HepG2 (cell line): ENCODE data around the gene FAM20C. TPM values are rescaled to one million over a fixed set of nuclear protein-coding genes. Genes with fewer than 3 reads are reported as not detected.

Experiments used
- ATAC-seq: fragments of 200-7000 bp; cut with Tn5 transposase; 3 replicates; pipeline ENCODE4 v1.9.1; 2020; ENCODE audit warnings: mild to moderate bottlenecking, moderate library complexity
- BruUV-seq: library from RNA; stranded (reverse); fragments of 400-500 nt; replicated peaks from 2 replicates; lab custom pipeline; 2021; lab: Mats Ljungman, UMichigan
- CTCF ChIA-PET: fragments of 300-600 bp; formaldehyde crosslinking; extraction: SDS; loops from one replicate; lab custom pipeline; 2021; ENCODE audit warnings: low total read pairs, inconsistent platforms, low intra/inter-chr PET ratio; lab: Yijun Ruan, JAX
- POLR2A ChIA-PET: fragments of 350-600 bp; sonication (Branson Sonifier 250); formaldehyde crosslinking; loops from one replicate; lab custom pipeline; 2020; ENCODE audit warnings: antibody characterized with exemption, inconsistent platforms; lab: Yijun Ruan, JAX
- DNase-seq: peaks from one replicate; pipeline ENCODE4 v3.0.0-alpha.2; 2015; ENCODE audit warnings: low spot score
- FAIRE-seq: peaks from 3 replicates; lab custom pipeline; 2011; peaks lifted over from hg19 to GRCh38; lab: Jason Lieb, UNC
- H2AFZ ChIP-seq: one replicate; pipeline ENCODE4 v1.6.1; 2011; ENCODE audit warnings: low read length, inconsistent platforms
- H3K27ac ChIP-seq: fragments of 300-600 bp; 3 replicates; pipeline ENCODE4 v1.8.0; 2011; ENCODE audit warnings: mixed run types, mild to moderate bottlenecking, mixed read lengths, low read length, inconsistent platforms; ENCODE audit not compliant: insufficient read depth; ENCODE audit errors: extremely low read length
- H3K27me3 ChIP-seq, 2 experiments: fragments of 200-600 bp in 1 of 2; 2 replicates in 1 of 2; 3 replicates in 1 of 2; pipeline versions ENCODE4 v1.6.0 to v1.8.0; 2011; ENCODE audit warnings: low read length in 2 of 2, mild to moderate bottlenecking in 2 of 2, moderate library complexity in 2 of 2, inconsistent platforms in 1 of 2; ENCODE audit not compliant: insufficient read depth in 2 of 2, control insufficient read depth in 1 of 2
- H3K36me3 ChIP-seq, 2 experiments: fragments of 200-600 bp in 1 of 2; replicated peaks in 1 of 2; 2 replicates in 1 of 2; 3 replicates in 1 of 2; pipeline versions ENCODE4 v1.5.1 to v1.8.0; 2011; ENCODE audit warnings: low read length in 2 of 2, inconsistent platforms in 1 of 2; ENCODE audit not compliant: insufficient read depth in 2 of 2, control insufficient read depth in 1 of 2
- H3K4me1 ChIP-seq: 2 replicates; pipeline ENCODE4 v1.5.1; 2012; ENCODE audit warnings: low read length, inconsistent platforms; ENCODE audit not compliant: insufficient read depth
- H3K4me2 ChIP-seq: 2 replicates; pipeline ENCODE4 v1.6.0; 2011; ENCODE audit warnings: low read depth, low read length, inconsistent platforms
- H3K4me3 ChIP-seq, 3 experiments: fragments of 200-600 bp in 1 of 3; sonication (generic), shearing (Covaris generic) in 1 of 3; replicated peaks in 1 of 3; 2 replicates each; pipeline ENCODE4 v1.5.1; 2011 to 2016; ENCODE audit warnings: low read length in 3 of 3, inconsistent platforms in 2 of 3, low read depth in 2 of 3, mild to moderate bottlenecking in 2 of 3, control low read depth in 1 of 3, mixed read lengths in 1 of 3; ENCODE audit not compliant: insufficient read depth in 1 of 3
- H3K79me2 ChIP-seq: one replicate; pipeline ENCODE4 v1.6.1; 2011; ENCODE audit warnings: low read length, inconsistent platforms; ENCODE audit not compliant: insufficient read depth
- H3K9ac ChIP-seq: 2 replicates; pipeline ENCODE4 v1.6.0; 2011; ENCODE audit warnings: mild to moderate bottlenecking, low read depth, low read length, inconsistent platforms; ENCODE audit not compliant: insufficient read depth
- H3K9me3 ChIP-seq: 2 replicates; pipeline ENCODE4 v1.5.1; 2012; ENCODE audit warnings: mild to moderate bottlenecking, low read length
- H4K20me1 ChIP-seq: 2 replicates; pipeline ENCODE4 v1.6.0; 2011; ENCODE audit warnings: inconsistent platforms, mild to moderate bottlenecking, low read length, moderate library complexity; ENCODE audit not compliant: insufficient read depth
- ELF4 ChIP-seq: sonication (generic); formaldehyde crosslinking; IDR thresholded peaks from 2 replicates; pipeline ENCODE4 v1.5.0; 2020; ENCODE audit warnings: missing genetic modification reagents, mild to moderate bottlenecking, moderate library complexity, borderline replicate concordance
- FIP1L1 ChIP-seq: fragments of 200-400 bp; formaldehyde crosslinking; IDR thresholded peaks from 2 replicates; pipeline ENCODE4 v1.6.1; 2018; ENCODE audit warnings: low read depth, mild to moderate bottlenecking, low read length, moderate library complexity, borderline replicate concordance; ENCODE audit not compliant: insufficient read depth
- KLF16 ChIP-seq, 2 experiments: sonication (generic) in 1 of 2; formaldehyde crosslinking in 1 of 2; IDR thresholded peaks; 2 replicates each; pipeline versions ENCODE4 v1.6.1 to v1.8.0; 2016 to 2023; ENCODE audit warnings: missing genetic modification reagents in 2 of 2, missing compliant biosample characterization in 1 of 2
- TOPORS ChIP-seq: sonication (generic); formaldehyde crosslinking; IDR thresholded peaks from 2 replicates; pipeline ENCODE4 v1.8.0; 2023; ENCODE audit warnings: mild to moderate bottlenecking, missing genetic modification reagents
- ZNF263 ChIP-seq: sonication (generic); formaldehyde crosslinking; IDR thresholded peaks from 2 replicates; pipeline ENCODE4 v1.4.0; 2020; ENCODE audit warnings: missing genetic modification reagents
- WGBS: methylation state at CpG from one replicate; pipeline ENCODE4 v1.1.6; 2017; ENCODE audit warnings: low lambda C conversion rate; 5-methylcytosine and 5-hydroxymethylcytosine counted together
- in situ Hi-C: cut with HindIII; loops from 2 replicates; pipeline ENCODE4 v1.10.0; 2017; ENCODE audit warnings: low pct_unique_long_range_greater_than_20kb; ENCODE audit not compliant: extremely low pct_ligation_motif_present
- intact Hi-C: fragments of 100-400 bp; cut with micrococcal nuclease; formaldehyde crosslinking; loops from one replicate; pipeline ENCODE4 v1.10.0; 2022; ENCODE audit not compliant: unreplicated experiment
- polyA plus RNA-seq, 8 experiments: library from polyadenylated mRNA; depleted of rRNA in 3 of 8; stranded (reverse) in 7 of 8; unstranded in 1 of 8; fragments of >200 nt; fragmentation: Illumina TruSeq in 4 of 8; extraction: Trizol in 4 of 8; gene quantifications; 2 replicates each; pipeline versions ENCODE4 v1.2.1 to v1.2.3, GENCODE V29; 2011 to 2016; ENCODE audit warnings: low read depth in 4 of 8, missing spikeins in 1 of 8, mixed read lengths in 1 of 8; ENCODE audit not compliant: insufficient read depth in 1 of 8
- total RNA-seq, 5 experiments: library from RNA; depleted of rRNA; stranded (reverse); fragments of >200 nt; fragmentation: Illumina TruSeq; extraction: Trizol; gene quantifications; 2 replicates each; pipeline ENCODE4 v1.2.3, GENCODE V29; 2016; ENCODE audit warnings: low read depth in 1 of 5
- TF ChIP-seq, protein P1 (sequence below), 2 experiments: fragments of 450-650 bp in 1 of 2; sonication (generic) in 1 of 2; formaldehyde crosslinking; IDR thresholded peaks; 2 replicates each; pipeline versions ENCODE4 v1.5.0 to v1.8.0; 2020 to 2022; ENCODE audit warnings: mild to moderate bottlenecking in 1 of 2, missing genetic modification reagents in 1 of 2
- TF ChIP-seq, protein P2 (sequence below): IDR thresholded peaks from 2 replicates; pipeline ENCODE4 v1.6.1; 2016; ENCODE audit warnings: missing genetic modification reagents, missing compliant biosample characterization
- TF ChIP-seq, protein P3 (sequence below): sonication (generic); formaldehyde crosslinking; IDR thresholded peaks from 2 replicates; pipeline ENCODE4 v1.8.0; 2022; ENCODE audit warnings: missing genetic modification reagents, low read depth, mild to moderate bottlenecking, borderline replicate concordance
- TF ChIP-seq, protein P4 (sequence below): sonication (generic); formaldehyde crosslinking; conservative IDR thresholded peaks from 2 replicates; pipeline ENCODE4 v1.4.0; 2020; ENCODE audit warnings: missing genetic modification reagents

Gene FAM20C
- total and polyA plus RNA-seq, 2 of the 13 experiments (the other 11 are each of a cell fraction or from before 2014, with no cell fraction given), result 11.9 to 19.9 TPM

DNA sequence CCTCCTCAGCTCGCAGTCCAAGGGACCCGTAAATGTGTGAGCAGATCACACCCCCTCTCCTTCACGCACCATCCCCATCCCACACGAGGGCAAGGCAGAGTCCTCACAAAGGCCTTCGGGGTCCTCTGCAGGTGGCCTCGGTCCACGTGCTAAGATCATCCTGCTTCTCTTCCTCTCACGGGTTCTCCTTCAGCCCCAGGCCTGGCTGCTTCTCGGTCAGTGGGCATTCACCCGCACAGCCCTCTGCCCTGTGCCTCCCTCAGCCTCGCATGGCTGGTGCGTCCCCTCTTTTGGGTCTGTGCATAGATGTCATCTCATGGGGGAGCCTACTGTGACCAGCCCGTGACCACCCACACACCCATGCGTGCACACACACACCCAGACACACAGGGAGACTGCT is 80.3 kb downstream of the FAM20C start:
- Histone ChIP-seq H2AFZ (no peak overlapping the region), H3K9me3 (peaks cover 19% of the 10 kb centered on the region), H3K27me3 (no peaks in the 10 kb centered on the region; a peak in 1 of 5 replicates), H4K20me1 (no peaks in the 10 kb centered on the region), H3K79me2 (no peaks in the 10 kb centered on the region), H3K4me3 (no peak overlapping the region), H3K27ac (no peak overlapping the region), H3K9ac (no peak overlapping the region), H3K36me3 (no peaks in the 10 kb centered on the region), H3K4me2 (no peak overlapping the region), H3K4me1 (no peaks in the 10 kb centered on the region)
- FAIRE-seq (no peak), ATAC-seq (no peak), DNase-seq (no peak)
- in situ Hi-C loops, result no loop called here
- 69% methylated on average over 11 of the region's 14 CpGs for WGBS
- TF ChIP-seq KLF16 (CRISPR knock-in tag; IDR thresholded peaks at IDR 0.05) (no peak), ZNF263 (CRISPR knock-in tag) (no peak), FIP1L1 (no peak), ELF4 (CRISPR knock-in tag) (no peak), TOPORS (CRISPR knock-in tag) (no peak)
- TF ChIP-seq, protein P1, sequence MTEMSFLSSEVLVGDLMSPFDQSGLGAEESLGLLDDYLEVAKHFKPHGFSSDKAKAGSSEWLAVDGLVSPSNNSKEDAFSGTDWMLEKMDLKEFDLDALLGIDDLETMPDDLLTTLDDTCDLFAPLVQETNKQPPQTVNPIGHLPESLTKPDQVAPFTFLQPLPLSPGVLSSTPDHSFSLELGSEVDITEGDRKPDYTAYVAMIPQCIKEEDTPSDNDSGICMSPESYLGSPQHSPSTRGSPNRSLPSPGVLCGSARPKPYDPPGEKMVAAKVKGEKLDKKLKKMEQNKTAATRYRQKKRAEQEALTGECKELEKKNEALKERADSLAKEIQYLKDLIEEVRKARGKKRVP (CRISPR knock-in tag; IDR thresholded peaks at IDR 0.05), result no peak
- TF ChIP-seq, protein P2, sequence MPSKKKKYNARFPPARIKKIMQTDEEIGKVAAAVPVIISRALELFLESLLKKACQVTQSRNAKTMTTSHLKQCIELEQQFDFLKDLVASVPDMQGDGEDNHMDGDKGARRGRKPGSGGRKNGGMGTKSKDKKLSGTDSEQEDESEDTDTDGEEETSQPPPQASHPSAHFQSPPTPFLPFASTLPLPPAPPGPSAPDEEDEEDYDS (CRISPR knock-in tag), result no peak
- TF ChIP-seq, protein P3, sequence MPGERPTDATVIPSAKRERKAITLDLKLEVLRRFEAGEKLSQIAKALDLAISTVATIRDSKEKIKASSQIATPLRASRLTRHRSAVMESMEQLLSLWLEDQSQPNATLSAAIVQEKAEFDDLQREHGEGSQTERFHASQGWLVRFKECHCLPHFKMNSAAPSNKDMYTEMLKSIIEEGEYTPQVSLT (CRISPR knock-in tag), result no peak
- TF ChIP-seq, protein P4, sequence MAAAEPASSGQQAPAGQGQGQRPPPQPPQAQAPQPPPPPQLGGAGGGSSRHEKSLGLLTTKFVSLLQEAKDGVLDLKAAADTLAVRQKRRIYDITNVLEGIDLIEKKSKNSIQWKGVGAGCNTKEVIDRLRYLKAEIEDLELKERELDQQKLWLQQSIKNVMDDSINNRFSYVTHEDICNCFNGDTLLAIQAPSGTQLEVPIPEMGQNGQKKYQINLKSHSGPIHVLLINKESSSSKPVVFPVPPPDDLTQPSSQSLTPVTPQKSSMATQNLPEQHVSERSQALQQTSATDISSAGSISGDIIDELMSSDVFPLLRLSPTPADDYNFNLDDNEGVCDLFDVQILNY (CRISPR knock-in tag), result no peak
- intact Hi-C loops, result no loop called here
- ChIA-PET POLR2A (no interaction called here), CTCF (no interaction called here)
- no TSS peak for BruUV-seq
